ENCODE measurements around the gene FHIT. TPM values are rescaled to one million over a fixed set of nuclear protein-coding genes. Genes with fewer than 3 reads are reported as not detected.
"Not testable (repeated sequence)": the region's sequence is repeated elsewhere in the genome, so short reads cannot be mapped to it uniquely, and the experiment has no call there.

The FHIT gene
- total RNA-seq, 1 experiment from 2014 or later: 9.8 TPM

DNA sequence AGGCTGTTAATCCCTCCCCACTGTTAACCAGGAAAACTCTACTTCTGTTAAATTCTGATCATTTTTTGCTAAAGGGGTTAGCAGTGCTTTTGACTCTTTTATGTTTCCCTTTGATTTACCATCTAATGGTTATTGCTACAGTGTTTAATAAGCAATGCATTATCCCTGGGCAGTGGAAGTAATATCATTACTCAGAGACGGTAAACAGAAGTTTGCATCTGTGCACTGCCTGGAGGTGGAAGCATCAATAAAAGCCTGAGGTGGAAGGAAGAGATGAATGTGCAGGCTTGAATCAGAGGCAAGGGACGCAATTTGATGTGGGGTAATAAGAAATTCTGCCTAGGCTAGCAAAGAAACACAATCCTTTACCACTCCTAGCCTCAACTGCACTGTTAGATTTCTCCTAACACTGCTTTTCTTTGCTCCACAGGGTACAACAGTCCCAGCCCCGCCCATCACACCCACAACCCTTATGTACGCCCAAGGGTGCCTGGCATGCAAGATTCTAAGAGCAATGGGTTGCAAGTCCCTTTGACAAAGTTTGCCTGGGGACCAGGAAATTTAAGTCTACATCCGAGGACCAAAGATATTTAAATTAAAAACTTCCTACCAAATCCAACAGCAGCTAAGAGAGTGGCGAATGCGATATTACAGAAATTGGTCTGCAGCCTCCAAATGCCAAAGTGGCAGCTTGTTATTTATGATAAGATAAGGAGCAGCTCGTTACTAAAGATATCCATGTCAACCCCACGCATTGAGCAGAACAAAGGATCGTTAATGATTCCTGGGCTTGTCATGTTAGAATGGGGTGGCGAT is 261.4 kb downstream of the FHIT start:
- ChIA-PET POLR2A (ENCODE audit: unreplicated experiment) (interaction anchor here (0.6 kb wide), 1 partner anchor 618 kb away, joined by 9 read pairs; no protein-coding TSS in a partner anchor), CTCF (no interaction called here)
- Histone ChIP-seq H4K20me1 (ENCODE audit: insufficient read depth) (no peaks in the 10 kb centered on the region), H3K4me2 (no peak overlapping the region), H3K27ac (no peak overlapping the region), H3K79me2 (ENCODE audit: low read depth) (no peaks in the 10 kb centered on the region), H2AFZ (no peak overlapping the region), H3K4me1 (replicated peaks; ENCODE audit: insufficient read depth) (no peaks in the 10 kb centered on the region), H3F3A (ENCODE audit: insufficient read depth, low read depth) (no peaks in the 10 kb centered on the region), H3K4me3 (no peak overlapping the region), H3K36me3 (ENCODE audit: low read depth) (no peaks in the 10 kb centered on the region), H3K27me3 (ENCODE audit: insufficient read depth, low read depth) (no peaks in the 10 kb centered on the region), H3K9me3 (ENCODE audit: insufficient read depth, low read depth) (no peaks in the 10 kb centered on the region), H3K9me2 (ENCODE audit: insufficient read depth) (no peaks in the 10 kb centered on the region)
- no TSS peak for BruUV-seq (replicated peaks)
- DNase-seq: no peak
- intact Hi-C loops (cut with micrococcal nuclease; ENCODE audit: unreplicated experiment): no loop called here
- no peak for TF ChIP-seq CTCF (conservative IDR thresholded peaks at IDR 0.05)
- TF ChIP-seq EZH2 (IDR thresholded peaks at IDR 0.05; ENCODE audit: low read depth): no peak

- H3K4me3 ChIP-seq; H4K20me1 ChIP-seq (ENCODE audit: insufficient read depth); BruUV-seq (replicated peaks); H3K79me2 ChIP-seq (ENCODE audit: low read depth); H3K4me1 ChIP-seq (replicated peaks; ENCODE audit: insufficient read depth); intact Hi-C loops (cut with micrococcal nuclease; ENCODE audit: unreplicated experiment); DNase-seq; H3K9me2 ChIP-seq (ENCODE audit: insufficient read depth); H3F3A ChIP-seq (ENCODE audit: insufficient read depth, low read depth); POLR2A ChIA-PET (ENCODE audit: unreplicated experiment); H3K4me2 ChIP-seq; H3K36me3 ChIP-seq (ENCODE audit: low read depth); H3K27ac ChIP-seq; H2AFZ ChIP-seq; H3K27me3 ChIP-seq (ENCODE audit: insufficient read depth, low read depth); CTCF ChIA-PET; H3K9me3 ChIP-seq (ENCODE audit: insufficient read depth, low read depth): not testable (repeated sequence)
These were observed 264.1 kb downstream of the FHIT start for GRCh38 chr3:60987191-60987590.

DNA sequence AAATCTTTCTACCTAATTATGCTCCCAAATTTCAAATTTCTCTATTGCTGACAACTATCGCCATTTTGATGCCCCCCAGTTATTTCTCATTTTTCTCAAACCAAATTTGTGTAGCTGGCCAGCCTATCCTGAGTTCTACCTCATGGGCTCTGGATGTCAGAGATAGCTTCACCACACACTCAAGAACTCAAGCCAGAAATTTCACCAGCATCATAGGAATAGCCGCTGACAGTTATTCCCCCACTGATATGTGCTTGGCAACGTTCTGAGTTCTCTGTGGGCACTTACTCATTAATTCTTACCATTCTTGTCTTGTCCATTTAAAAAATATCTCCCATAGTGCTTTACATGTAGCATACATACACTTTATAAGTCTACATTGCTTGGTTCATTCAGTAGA is 264.7 kb downstream of the FHIT start:
- Histone ChIP-seq H3K9me2 (ENCODE audit: insufficient read depth) (no peaks in the 10 kb centered on the region), H4K20me1 (ENCODE audit: insufficient read depth) (no peaks in the 10 kb centered on the region), H3K4me1 (replicated peaks; ENCODE audit: insufficient read depth) (no peaks in the 10 kb centered on the region), H3K36me3 (ENCODE audit: low read depth) (no peaks in the 10 kb centered on the region), H3F3A (ENCODE audit: insufficient read depth, low read depth) (no peaks in the 10 kb centered on the region), H3K4me2 (no peak overlapping the region), H3K27me3 (ENCODE audit: insufficient read depth, low read depth) (no peaks in the 10 kb centered on the region), H3K4me3 (no peak overlapping the region), H3K79me2 (ENCODE audit: low read depth) (no peaks in the 10 kb centered on the region), H3K27ac (no peak overlapping the region), H2AFZ (no peak overlapping the region), H3K9me3 (ENCODE audit: insufficient read depth, low read depth) (no peaks in the 10 kb centered on the region; the same call in 1 of the 2 replicates)
- ChIA-PET CTCF (no interaction called here), POLR2A (ENCODE audit: unreplicated experiment) (interaction anchor here (0.6 kb wide), 1 partner anchor 53 kb away, joined by 3 read pairs; no protein-coding TSS in a partner anchor)
- BruUV-seq (replicated peaks): no TSS peak
- TF ChIP-seq CTCF (conservative IDR thresholded peaks at IDR 0.05) (no peak), EZH2 (IDR thresholded peaks at IDR 0.05; ENCODE audit: low read depth) (no peak)
- DNase-seq: no peak
- intact Hi-C loops (cut with micrococcal nuclease; ENCODE audit: unreplicated experiment): no loop called here

Measured in PC-9 (cell line).